Measurements from ENCODE around the gene AAK1. TPM values are rescaled to one million over a fixed set of nuclear protein-coding genes. Genes with fewer than 3 reads are reported as not detected.

Gene AAK1
- total and polyA plus RNA-seq, 10 of the 15 experiments (the other 5 are each of a cell fraction or from before 2014, with no cell fraction given) = 2.9 to 41.4 (median 17.5) TPM

DNA sequence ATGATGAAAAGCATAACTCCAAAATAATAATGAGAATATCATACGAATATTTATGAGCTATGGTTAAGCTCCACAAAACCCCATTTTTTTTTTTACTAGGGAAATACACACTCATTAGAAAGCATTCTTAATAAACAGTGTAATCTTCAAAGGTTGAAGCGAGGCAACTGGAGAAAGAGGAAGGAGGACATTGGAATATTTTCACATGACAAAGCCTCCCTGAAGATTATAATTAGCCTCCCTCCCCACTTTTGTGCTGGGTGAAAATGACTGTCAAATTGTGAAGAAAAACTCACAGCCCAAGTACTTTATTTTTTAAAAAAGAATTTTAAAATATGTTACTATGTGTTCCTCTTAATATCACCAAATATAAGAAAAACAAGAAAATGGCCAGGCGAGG lies 142.2 kb downstream of the AAK1 start:
- ChIA-PET POLR2A (interaction anchor here (0.6 to 0.8 kb wide), 3 partner anchors 64 to 125 kb away, joined by 3 to 4 read pairs (median 4); partner anchors contain the start of gene NFU1), RAD21 (ENCODE audit: unreplicated experiment) (interaction anchor here (0.6 to 1.5 kb wide), 4 partner anchors 10 to 64 kb away, joined by 3 to 4 read pairs (median 3); partner anchors contain the start of gene NFU1), CTCF (interaction anchor here (0.9 to 2.0 kb wide), 6 partner anchors 10 to 126 kb away, joined by 3 to 8 read pairs (median 4); partner anchors contain the start of gene NFU1), SMC1A (ENCODE audit: uncharacterized antibody, unreplicated experiment) (interaction anchor here (0.6 to 2.0 kb wide), 6 partner anchors 10 to 1031 kb away, joined by 3 to 6 read pairs (median 3); no protein-coding TSS in a partner anchor)
- DNase-seq (ENCODE audit: low read depth, low spot score) (no peak), FAIRE-seq (no peak), ATAC-seq (no peak)
- no TSS peak for BruUV-seq (replicated peaks)
- Histone ChIP-seq H3K4me2 (ENCODE audit: control insufficient read depth, insufficient read depth) (no peak overlapping the region), H2AFZ (ENCODE audit: control insufficient read depth, low read depth, low read length) (no peak overlapping the region), H3K27me3 (replicated peaks in 1 of 2; ENCODE audit: control insufficient read depth in 2 of 2, insufficient read depth in 2 of 2, low read length in 1 of 2) (no peaks in the 10 kb centered on the region), H3K36me3 (ENCODE audit: control insufficient read depth in 2 of 2, insufficient read depth in 2 of 2, low read length in 1 of 2) (peaks cover 2 to 3% of the 10 kb centered on the region in 2 experiments; a peak in 2 of 4 replicates), H3K4me1 (ENCODE audit: control insufficient read depth, insufficient read depth, low read length) (peaks cover 8% of the 10 kb centered on the region), H4K20me1 (ENCODE audit: control insufficient read depth, insufficient read depth) (no peaks in the 10 kb centered on the region), H3K79me2 (ENCODE audit: control insufficient read depth, insufficient read depth, low read length) (no peaks in the 10 kb centered on the region), H3K9ac (ENCODE audit: control insufficient read depth, insufficient read depth, low read length) (no peak overlapping the region), H3K27ac (ENCODE audit: control insufficient read depth, insufficient read depth) (no peak overlapping the region), H3K9me3 (replicated peaks; ENCODE audit: control insufficient read depth, insufficient read depth, low read length) (no peaks in the 10 kb centered on the region), H3K4me3 (no peak overlapping the region)
- 62% methylated on average over 3 of the region's 3 CpGs for WGBS (ENCODE audit: insufficient coverage, insufficient replicate concordance, low lambda C conversion rate, missing lambda C conversion rate)
- TF ChIP-seq ZZZ3 (IDR thresholded peaks at IDR 0.05; ENCODE audit: control insufficient read depth, insufficient read length, low read depth) (no peak), BMI1 (IDR thresholded peaks at IDR 0.05; ENCODE audit: borderline replicate concordance) (no peak), NFYB (IDR thresholded peaks at IDR 0.05; ENCODE audit: insufficient read depth, low read depth, low read length) (no peak)
- TF ChIP-seq, protein P1, sequence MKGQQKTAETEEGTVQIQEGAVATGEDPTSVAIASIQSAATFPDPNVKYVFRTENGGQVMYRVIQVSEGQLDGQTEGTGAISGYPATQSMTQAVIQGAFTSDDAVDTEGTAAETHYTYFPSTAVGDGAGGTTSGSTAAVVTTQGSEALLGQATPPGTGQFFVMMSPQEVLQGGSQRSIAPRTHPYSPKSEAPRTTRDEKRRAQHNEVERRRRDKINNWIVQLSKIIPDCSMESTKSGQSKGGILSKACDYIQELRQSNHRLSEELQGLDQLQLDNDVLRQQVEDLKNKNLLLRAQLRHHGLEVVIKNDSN (IDR thresholded peaks at IDR 0.05; ENCODE audit: borderline replicate concordance, extremely low read length, insufficient read depth, low read depth, low read length) = no peak
- TF ChIP-seq, protein P2, sequence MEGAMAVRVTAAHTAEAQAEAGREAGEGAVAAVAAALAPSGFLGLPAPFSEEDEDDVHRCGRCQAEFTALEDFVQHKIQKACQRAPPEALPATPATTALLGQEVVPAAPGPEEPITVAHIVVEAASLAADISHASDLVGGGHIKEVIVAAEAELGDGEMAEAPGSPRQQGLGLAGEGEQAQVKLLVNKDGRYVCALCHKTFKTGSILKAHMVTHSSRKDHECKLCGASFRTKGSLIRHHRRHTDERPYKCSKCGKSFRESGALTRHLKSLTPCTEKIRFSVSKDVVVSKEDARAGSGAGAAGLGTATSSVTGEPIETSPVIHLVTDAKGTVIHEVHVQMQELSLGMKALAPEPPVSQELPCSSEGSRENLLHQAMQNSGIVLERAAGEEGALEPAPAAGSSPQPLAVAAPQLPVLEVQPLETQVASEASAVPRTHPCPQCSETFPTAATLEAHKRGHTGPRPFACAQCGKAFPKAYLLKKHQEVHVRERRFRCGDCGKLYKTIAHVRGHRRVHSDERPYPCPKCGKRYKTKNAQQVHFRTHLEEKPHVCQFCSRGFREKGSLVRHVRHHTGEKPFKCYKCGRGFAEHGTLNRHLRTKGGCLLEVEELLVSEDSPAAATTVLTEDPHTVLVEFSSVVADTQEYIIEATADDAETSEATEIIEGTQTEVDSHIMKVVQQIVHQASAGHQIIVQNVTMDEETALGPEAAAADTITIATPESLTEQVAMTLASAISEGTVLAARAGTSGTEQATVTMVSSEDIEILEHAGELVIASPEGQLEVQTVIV (IDR thresholded peaks at IDR 0.05; ENCODE audit: borderline replicate concordance, partially characterized antibody) = no peak
- in situ Hi-C loops (cut with MboI) = no loop called here
- intact Hi-C loops (cut with micrococcal nuclease; ENCODE audit: unreplicated experiment) = no loop called here

All from GM12878 (cell line).